Medulla oblongata (tissue), 1 donor: ENCODE measurements around the gene LRRK1.

Experiments
- DNase-seq: peaks from one replicate; pipeline ENCODE4 v3.0.0-alpha.2; 2015; ENCODE audit errors: extremely low spot score

Gene LRRK1

GRCh38 chr15:100909989-100910955 is 8.9 kb upstream of the LRRK1 start:
- no peak for DNase-seq

GRCh38 chr15:100911086-100911485 is 8.1 kb upstream of the LRRK1 start:
- no peak for DNase-seq

GRCh38 chr15:100913961-100914360 is 5.2 kb upstream of the LRRK1 start:
- DNase-seq, result no peak

- no peak for DNase-seq
Measured at GRCh38 chr15:100914876-100915275, 4.3 kb upstream of the LRRK1 start.

- peak; percentile 64 for DNase-seq
Measured at GRCh38 chr15:100918034-100918689, 995 bp upstream of the LRRK1 start.

GRCh38 chr15:100919481-100920405 is 586 bp downstream of the LRRK1 start:
- no peak for DNase-seq

- DNase-seq, result no peak
Measured at GRCh38 chr15:100920516-100921135, 1.5 kb downstream of the LRRK1 start.

GRCh38 chr15:100922192-100923040 is 3.3 kb downstream of the LRRK1 start:
- DNase-seq, result peak; percentile 54

- DNase-seq, result no peak
Measured at GRCh38 chr15:100923076-100923475, 3.9 kb downstream of the LRRK1 start.

GRCh38 chr15:100923902-100924301 is 4.7 kb downstream of the LRRK1 start:
- no peak for DNase-seq

GRCh38 chr15:100924436-100924835 is 5.3 kb downstream of the LRRK1 start:
- no peak for DNase-seq

GRCh38 chr15:100925480-100925879 is 6.3 kb downstream of the LRRK1 start:
- no peak for DNase-seq

GRCh38 chr15:100926258-100926657 is 7.1 kb downstream of the LRRK1 start:
- DNase-seq, result no peak

- DNase-seq, result no peak
Measured at GRCh38 chr15:100926971-100927756, 8.0 kb downstream of the LRRK1 start.

GRCh38 chr15:100928632-100929280 is 9.6 kb downstream of the LRRK1 start:
- DNase-seq, result no peak

- DNase-seq, result no peak
Measured at GRCh38 chr15:100929641-100930042, 10.5 kb downstream of the LRRK1 start.

GRCh38 chr15:100930306-100930848 is 11.2 kb downstream of the LRRK1 start:
- no peak for DNase-seq

- no peak for DNase-seq
Measured at GRCh38 chr15:100931143-100931890, 12.2 kb downstream of the LRRK1 start.
